HG02852 (cell line): Measurements from ENCODE around the gene IRX3.

Experiments
- ATAC-seq: cut with Tn5 transposase; IDR thresholded peaks from one replicate; pipeline ENCODE4 v1.9.1; 2021; ENCODE audit warnings: mild to moderate bottlenecking, moderate library complexity; ENCODE audit not compliant: unreplicated experiment

IRX3 gene

GRCh38 chr16:54286366-54287130, at the start of gene IRX3:
Gene IRX3, minus strand, starts transcription at chr16:54286787. Its CDS starts 737 bp downstream, at chr16:54286050.
- no peak for ATAC-seq

GRCh38 chr16:54335230-54335629, 48.6 kb upstream of the IRX3 start:
- ATAC-seq: no peak

GRCh38 chr16:54334208-54334607, 47.6 kb upstream of the IRX3 start:
- ATAC-seq: no peak

- ATAC-seq: no peak
These were observed 44.8 kb upstream of the IRX3 start for GRCh38 chr16:54331241-54332002.

GRCh38 chr16:54327609-54328008, 41.0 kb upstream of the IRX3 start:
- no peak for ATAC-seq

- no peak for ATAC-seq
These were observed 39.7 kb upstream of the IRX3 start for GRCh38 chr16:54326266-54326662.

- ATAC-seq: no peak
These were observed 39.2 kb upstream of the IRX3 start for GRCh38 chr16:54325616-54326265.

- ATAC-seq: no peak
These were observed 38.1 kb upstream of the IRX3 start for GRCh38 chr16:54324716-54325115.

- no peak for ATAC-seq
These were observed 34.2 kb upstream of the IRX3 start for GRCh38 chr16:54320697-54321340.

- no peak for ATAC-seq
These were observed 32.4 kb upstream of the IRX3 start for GRCh38 chr16:54318941-54319340.

- no peak for ATAC-seq
These were observed 30.6 kb upstream of the IRX3 start for GRCh38 chr16:54317101-54317611.

GRCh38 chr16:54316095-54316889, 29.7 kb upstream of the IRX3 start:
- no peak for ATAC-seq

GRCh38 chr16:54313789-54314188, 27.2 kb upstream of the IRX3 start:
- ATAC-seq: no peak

GRCh38 chr16:54312502-54312991, 26.0 kb upstream of the IRX3 start:
- no peak for ATAC-seq

- ATAC-seq: no peak
These were observed 22.8 kb upstream of the IRX3 start for GRCh38 chr16:54309341-54309740.

GRCh38 chr16:54305080-54305479, 18.5 kb upstream of the IRX3 start:
- ATAC-seq: no peak

GRCh38 chr16:54303613-54304012, 17.0 kb upstream of the IRX3 start:
- ATAC-seq: no peak

- ATAC-seq: no peak
These were observed 10.6 kb upstream of the IRX3 start for GRCh38 chr16:54297154-54297553.

- ATAC-seq: no peak
These were observed 10.0 kb upstream of the IRX3 start for GRCh38 chr16:54296543-54296942.
